ENCODE measurements around the gene RPS6KA5.

DNA sequence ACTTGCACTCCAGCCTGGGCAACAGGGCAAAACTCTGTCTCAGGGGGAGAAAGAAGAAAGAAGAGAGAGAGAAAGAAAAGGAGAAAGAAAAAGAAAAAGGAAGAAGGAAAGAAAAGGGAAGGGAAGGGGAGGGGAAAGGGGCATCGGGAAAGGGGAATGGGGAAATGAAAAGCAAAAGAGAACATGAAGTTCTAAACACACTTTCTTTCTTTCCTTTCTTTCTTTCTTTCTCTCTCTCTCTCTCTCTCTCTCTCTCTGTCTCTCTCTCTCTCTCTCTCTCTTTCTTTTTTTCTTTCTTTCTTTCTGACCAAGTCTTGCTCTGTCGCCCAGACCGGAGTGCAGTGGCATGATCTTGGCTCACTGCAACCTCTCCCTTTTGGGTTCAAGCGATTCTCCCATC, 76.9 kb downstream of the RPS6KA5 start:
- TF ChIP-seq, protein P1, sequence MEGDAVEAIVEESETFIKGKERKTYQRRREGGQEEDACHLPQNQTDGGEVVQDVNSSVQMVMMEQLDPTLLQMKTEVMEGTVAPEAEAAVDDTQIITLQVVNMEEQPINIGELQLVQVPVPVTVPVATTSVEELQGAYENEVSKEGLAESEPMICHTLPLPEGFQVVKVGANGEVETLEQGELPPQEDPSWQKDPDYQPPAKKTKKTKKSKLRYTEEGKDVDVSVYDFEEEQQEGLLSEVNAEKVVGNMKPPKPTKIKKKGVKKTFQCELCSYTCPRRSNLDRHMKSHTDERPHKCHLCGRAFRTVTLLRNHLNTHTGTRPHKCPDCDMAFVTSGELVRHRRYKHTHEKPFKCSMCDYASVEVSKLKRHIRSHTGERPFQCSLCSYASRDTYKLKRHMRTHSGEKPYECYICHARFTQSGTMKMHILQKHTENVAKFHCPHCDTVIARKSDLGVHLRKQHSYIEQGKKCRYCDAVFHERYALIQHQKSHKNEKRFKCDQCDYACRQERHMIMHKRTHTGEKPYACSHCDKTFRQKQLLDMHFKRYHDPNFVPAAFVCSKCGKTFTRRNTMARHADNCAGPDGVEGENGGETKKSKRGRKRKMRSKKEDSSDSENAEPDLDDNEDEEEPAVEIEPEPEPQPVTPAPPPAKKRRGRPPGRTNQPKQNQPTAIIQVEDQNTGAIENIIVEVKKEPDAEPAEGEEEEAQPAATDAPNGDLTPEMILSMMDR (IDR thresholded peaks at IDR 0.05; ENCODE audit: low read length) = no peak
- no peak for TF ChIP-seq EZH2 (IDR thresholded peaks at IDR 0.05; ENCODE audit: borderline replicate concordance, low read length)
